NCI-H187 (cell line): ENCODE results near the gene SCNN1G.

Source experiments
- DNase-seq, 2 experiments: peaks; one replicate each; lab custom pipeline; 2025; lab: John Stamatoyannopoulos, UW

SCNN1G gene

DNA sequence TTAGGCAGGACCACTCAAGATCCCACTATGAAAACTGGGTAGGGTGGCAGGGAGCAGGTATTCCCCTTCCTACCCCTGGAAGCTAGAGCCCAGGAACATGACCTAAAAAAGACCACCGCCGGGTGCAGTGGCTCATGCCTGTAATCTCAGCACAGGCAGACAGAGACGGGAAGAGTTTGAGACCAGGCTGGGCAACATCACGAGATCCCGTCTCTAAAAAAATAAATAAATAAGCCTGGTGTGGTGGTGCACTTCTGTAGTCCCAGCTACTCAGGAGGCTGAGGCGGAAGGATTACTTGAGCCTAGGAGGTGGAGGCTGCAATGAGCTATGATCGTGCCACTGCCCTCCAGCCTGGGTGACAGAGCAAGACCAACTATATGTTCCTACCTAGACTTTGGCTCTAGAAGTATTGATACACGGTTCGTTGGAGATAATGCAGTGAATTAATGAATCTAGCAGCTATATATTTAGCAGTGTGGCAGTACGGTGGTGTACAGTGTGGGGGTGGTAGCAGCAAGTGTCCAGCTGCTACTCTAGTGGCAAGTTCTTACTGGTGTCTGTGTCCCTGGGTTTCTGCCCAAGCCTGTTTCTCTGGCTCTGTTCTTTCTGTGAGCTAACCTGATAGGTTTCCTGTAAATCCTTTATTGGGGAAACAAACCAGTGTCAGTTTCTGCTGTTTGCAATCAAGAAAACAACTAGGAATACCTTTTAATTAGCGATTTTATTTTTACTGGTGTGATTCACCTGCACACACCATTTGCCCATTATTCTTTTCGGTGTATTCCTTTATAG is 30.0 kb upstream of the SCNN1G start:
- no peak for DNase-seq

DNA sequence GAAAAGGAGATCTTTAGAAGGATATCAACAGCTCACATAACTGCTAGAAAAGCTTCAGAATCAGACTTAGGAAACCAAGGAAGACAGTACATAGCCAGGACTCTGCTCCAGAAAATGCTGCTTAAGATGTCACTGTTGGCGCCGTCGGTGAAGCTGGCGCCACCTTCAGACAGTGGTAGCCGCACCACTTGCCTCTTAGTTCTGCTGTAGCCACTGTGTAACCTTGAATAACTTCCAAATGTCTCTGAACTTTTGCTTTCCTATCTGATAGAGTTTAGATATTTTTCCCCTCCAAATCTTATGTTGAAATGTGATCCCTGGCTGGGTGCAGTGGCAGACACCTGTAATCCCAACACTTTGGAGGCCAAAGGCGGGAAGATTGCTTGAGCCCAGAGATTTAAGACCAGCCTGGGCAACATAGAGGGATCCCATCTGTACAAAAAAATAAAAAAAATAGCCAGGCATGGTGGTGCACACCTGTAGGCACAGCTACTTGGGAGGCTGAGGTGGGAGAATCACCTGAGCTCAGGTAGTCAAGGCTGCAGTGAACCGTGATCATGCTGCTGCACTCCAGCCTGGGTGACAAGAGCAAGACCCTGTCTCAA is 27.0 kb upstream of the SCNN1G start:
- no peak for DNase-seq

DNA sequence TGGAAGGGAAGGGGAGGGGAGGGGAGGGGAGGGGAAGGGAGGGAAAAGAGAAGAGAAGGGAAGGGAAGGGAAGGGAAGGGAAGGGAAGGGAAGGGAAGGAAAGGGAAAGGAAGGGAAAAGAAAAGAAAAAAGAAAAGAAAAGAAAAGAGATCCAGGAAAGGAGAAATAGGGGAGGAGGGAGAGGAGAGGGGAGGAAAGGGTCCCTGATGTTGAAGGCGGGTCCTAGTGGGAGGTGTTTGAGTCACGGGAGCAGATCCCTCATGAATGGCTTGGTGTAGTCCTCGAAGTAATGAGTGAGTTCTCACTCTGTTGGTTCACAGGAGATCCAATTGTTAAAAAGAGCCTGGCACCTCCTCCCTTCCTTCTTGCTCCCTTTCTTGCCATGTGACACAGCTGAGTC is 26.4 kb upstream of the SCNN1G start:
- DNase-seq: no peak

DNA sequence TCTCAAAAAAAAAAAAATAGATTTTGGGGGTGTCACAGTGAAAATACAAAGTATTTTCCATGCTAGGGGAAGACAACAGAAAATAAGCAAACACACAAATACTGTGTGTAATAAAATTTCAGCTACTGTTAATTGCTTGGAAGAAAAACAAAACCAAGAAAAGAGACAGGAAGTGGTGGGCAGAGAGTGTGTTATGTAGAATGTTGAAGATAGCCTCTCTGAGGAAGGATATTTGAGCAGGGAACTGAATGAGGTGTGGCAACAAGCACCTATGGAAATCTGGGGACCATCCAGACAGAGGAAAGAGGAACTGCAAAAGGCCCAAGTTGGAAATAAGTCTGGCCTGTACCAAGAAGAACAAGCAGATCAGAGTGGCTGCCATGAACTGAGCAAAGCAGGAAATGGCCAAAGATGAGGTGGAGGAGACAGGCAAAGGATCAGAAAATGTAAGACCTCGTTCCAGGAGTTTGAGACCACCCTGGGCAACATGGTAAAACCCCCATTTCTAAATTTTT is 25.5 kb upstream of the SCNN1G start:
- DNase-seq: no peak

DNA sequence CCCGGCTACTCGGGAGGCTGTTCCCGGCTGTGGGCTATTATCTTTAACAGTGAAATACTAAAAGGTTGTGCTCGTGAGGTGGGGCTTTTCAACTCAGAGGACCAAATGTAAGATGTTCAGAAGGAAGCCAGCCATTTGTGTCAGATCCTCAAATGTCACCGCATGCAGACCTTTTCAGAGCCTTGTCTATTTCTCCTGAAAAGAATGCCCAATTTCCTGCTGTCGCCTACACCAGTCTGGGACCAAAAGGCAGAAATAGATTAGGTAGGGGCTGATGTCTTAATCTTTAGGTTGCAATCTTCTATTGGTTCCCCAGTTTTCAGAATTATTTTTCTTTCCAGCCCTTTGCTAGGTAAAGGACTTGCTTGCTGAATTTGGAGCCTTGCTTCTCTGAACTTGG is 24.4 kb upstream of the SCNN1G start:
- no peak for DNase-seq

DNA sequence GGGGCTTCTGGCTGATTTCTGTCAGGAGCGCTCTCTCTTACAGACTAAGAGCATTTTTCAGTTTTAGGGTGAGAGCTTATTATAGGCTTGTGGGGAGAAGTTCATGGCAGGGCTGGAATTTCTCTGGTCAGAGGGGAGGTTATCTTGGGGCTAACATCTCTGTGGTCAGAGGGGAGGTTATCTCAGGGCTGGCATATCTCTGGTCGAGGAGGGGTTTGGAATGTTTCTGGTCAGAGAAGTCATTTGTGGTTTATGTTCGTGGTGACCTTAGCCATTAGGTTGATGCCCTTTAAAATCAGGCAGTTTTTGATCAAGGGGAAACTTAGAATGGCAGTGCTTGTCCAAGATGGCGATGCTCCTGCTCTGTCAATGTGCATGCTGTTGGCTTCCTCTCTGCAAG is 22.5 kb upstream of the SCNN1G start:
- DNase-seq: no peak

DNA sequence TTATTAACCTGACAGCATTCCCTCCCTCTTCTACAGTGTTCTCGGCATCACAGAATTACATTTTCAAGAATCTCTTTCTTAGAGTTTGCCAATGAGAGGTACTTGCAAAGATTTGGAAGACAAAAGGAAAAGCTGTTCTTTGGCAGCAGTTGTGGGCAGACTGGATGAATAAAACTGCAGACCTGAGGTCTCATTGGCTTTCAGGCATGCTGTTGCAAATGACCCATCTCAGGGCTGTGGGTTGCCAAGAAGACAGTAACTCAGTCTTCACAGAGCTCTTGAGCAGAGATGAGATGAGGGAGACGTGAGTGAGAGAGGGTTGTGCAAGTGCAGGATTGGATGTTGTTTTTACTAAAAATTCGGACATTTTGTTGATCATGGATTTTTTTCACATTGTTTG is 22.0 kb upstream of the SCNN1G start:
- no peak for DNase-seq

DNA sequence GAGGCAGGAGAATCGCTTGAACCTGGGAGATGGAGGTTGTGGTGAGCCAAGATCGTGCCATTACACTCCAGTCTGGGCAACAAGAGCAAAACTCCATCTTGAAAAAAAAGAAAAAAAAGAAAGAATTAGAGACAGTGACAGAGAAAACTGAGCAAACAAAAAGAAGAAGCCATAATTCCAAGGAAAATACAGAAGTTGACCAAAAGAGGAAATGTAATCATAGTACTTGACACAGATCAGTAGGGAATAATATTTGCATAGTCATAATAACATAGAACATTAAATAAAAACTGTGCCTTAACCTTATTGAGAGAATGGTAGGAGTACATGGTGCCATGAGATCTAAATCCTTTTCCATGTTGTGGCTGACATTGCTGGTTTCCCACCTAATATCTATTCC is 18.6 kb upstream of the SCNN1G start:
- no peak for DNase-seq

DNA sequence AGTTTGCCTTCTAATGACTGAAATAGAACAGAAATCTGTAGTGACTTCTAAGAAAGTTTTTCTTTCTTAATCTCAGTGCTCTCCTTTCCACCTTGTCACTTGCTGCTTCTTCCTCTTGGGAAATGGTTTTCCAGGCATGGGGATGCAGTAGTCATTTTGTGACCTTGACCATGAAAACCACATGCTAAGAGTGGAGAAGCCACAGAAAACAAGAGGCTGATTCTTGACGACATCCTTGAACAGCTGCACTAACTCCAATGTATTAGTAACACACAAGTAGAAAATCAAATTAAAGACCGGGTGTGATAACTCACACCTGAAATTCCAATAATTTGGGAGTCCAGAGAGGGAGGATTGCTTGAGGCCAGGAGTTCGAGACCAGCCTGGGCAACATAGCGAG is 17.8 kb upstream of the SCNN1G start:
- DNase-seq: no peak

DNA sequence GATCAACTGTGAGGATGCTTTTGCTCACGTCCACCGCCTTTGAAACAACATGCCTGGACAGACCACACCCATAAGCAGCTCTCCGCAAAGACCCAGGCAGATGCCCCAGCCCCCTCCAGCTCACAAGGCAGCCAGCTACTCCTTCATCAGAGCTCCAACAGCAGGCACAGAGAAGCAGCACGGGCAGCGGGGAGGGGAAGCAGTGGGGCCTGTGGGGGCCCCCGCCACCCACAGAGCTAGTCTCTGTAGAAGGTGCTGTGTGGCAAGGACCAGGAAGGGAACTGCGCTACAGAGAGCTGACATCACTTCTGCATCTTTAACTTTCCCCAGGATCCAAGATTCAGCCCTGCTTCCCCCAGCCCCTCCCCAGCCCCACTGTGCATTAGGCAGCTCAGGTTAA is 10.0 kb upstream of the SCNN1G start:
- DNase-seq: no peak

DNA sequence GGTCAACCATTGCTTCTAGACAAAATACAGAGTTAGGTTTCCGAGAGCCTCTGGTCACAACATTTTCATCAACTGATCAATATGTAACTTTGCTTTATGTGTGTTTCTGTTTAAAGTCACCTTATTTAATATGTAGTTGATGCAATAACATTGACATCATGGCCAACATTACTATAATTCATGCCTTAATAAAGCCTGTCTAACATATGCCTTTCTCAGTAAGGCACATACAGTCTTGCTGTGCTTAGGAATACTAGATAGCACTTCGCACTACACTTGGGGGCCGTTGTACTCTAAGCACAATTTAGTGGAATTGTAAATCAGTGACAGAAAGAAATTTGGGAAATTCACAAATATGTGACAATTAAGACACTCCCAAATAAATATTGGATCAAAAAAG is 9.6 kb upstream of the SCNN1G start:
- DNase-seq: no peak

DNA sequence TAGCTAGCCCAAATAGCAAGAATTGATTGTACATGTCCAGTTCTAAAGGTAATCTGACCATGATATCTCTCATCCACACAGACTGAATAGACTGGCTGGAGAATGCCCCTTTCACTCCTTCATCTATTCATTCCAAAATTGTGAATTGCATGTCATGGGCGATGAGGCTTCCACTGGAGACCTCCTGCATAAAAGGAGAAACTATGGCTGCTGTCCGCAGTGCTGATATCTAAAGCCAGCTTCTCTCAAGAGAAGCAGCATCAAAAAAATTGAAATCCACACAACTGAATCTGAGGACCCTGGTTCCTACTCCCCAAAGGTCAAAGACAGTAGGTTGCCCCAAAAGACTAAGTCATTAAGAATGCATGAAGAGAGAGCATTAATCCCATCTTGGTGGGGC is 7.9 kb upstream of the SCNN1G start:
- no peak for DNase-seq

DNA sequence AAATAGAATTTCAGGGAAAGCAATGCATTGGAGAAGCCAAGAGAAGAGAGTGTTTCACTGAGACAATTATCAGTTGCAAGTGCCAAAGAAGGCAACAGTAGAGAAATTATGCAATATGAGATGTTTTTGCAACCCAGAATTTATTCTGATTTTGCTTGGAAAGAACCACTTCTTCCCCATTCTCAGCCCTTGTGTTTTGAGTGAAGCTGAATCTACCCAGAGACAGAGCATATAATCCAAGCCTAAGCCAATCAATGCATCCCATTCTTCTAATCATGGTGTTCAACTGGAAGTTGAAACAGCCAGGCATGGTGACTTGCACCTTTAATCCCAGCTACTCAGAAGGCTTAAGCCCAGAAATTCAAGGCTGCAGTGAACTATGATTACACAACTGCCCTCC is 6.9 kb upstream of the SCNN1G start:
- no peak for DNase-seq

DNA sequence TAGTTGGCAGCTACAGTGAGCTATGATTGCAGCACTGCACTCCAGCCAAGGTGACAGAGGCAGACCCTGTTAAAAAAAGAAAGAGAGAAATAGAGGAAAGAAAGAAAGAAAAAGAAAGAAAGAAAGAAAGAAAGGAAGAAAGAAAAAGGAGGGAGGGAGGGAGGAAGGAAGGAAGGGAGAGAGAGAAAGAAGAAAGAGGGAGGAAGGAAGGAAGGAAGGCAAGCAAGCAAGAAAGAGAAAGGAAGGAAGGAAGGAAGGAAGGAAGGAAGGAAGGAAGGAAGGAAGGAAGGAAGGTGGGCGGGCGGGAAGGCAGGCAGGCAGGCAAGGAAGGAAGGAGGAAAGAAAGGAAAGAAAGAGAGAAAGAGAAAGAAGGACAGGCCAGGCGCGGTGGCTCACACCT is 1.0 kb upstream of the SCNN1G start:
- DNase-seq: no peak

DNA sequence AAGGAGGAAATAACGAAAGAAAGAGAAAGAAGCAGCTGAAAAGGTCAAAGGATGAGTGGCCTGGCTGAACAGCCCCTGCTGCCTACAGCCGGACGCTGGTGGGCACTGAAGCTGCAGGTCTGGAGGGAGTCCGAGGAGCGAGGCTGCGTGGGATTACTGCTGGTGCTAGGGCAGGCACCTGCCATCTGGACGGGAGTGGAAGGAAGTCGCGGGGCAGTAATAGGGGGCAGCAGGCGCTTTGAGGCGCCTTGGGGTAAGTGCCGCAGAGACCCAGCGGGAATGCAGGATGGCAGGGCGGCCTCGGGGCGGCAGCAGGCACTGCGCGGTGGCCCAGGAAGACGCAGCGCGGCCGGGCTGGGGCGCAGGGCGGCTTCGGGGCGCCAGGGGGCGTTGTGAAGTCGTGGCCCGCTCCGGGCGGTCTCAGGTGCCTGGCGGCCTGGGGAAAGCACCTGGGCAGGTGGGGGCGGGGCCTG is 303 bp upstream of the SCNN1G start:
- DNase-seq: peak in 1 of 2 experiments; percentile 70

DNA sequence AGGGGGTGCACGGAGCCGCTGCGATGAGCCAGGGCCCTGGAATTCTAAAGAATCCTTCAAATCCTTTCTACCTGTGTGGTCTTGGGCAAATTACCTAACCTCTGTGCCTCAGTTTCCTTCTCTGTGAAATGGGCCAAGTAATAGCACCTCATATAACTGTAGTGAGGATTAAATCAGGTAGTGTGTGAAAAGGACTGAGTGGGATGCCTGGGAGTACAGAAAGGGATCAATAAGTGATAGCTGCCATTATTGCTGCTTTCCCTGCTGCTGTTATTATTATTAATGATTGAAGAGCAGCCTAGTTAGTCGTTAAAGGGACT is 958 bp downstream of the SCNN1G start:
- no peak for DNase-seq

DNA sequence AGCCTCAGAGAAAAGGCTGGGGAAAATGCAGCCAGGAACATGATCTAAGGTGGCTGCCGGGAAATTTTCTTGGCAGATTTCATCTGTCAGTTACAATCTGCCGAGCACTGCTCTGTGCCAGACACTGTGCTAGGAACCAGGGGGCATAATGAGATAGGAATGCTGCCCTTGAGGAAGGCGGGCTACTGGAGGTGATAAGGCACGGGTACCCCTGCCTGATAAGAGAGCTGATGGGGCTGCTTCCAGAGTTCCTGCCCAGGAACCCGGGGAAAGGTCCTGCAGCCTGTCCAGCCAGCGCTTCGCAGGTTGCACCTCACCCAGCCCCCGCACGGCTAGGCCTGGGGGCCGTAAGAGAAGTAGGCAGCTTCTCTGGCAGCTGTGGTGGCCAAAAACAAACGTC is 3.1 kb downstream of the SCNN1G start:
- DNase-seq: no peak

DNA sequence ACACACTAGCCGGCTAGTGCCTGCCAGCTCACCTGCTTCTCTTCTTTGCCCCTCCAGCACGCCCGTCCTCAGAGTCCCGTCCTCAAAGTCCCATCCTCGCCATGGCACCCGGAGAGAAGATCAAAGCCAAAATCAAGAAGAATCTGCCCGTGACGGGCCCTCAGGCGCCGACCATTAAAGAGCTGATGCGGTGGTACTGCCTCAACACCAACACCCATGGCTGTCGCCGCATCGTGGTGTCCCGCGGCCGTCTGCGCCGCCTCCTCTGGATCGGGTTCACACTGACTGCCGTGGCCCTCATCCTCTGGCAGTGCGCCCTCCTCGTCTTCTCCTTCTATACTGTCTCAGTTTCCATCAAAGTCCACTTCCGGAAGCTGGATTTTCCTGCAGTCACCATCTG is 3.6 kb downstream of the SCNN1G start:
- no peak for DNase-seq

DNA sequence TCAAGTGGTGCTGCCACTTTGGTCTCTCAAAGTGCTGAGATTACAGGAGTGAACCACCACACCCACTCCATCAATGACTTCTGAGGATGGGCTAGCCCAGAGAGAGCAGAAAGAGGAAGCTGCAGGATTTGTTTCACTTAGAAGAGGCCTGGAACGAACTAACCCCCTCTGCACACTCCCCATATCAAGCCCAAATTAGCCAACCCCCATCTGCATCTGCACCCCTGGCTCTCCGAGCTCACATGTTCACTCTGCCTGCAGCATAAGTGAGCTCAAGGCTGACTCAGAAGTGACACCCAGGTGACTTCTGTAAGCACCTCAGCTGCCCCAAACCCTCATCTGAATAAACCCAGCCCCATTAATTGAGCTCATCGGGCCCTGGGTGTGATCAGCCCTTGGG is 4.8 kb downstream of the SCNN1G start:
- no peak for DNase-seq

DNA sequence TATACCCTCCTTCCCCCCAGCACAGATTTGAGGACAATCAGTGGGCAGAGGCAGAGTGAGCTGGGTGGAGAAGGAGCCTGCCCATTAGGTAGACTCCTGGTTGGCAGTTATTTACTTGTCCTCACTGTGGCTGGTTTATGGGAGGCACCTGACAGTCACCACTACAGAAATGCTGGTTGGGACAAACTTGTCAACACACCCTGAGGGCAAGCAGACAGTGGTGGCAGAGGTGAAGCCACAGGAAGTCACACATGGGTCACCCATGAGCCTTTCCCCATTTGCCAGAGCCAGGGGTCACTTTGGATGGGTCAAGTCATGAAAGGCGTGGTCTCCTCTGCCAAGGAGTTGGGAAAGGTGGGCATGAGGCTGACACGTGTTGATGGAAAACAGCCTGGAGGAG is 6.4 kb downstream of the SCNN1G start:
- no peak for DNase-seq

DNA sequence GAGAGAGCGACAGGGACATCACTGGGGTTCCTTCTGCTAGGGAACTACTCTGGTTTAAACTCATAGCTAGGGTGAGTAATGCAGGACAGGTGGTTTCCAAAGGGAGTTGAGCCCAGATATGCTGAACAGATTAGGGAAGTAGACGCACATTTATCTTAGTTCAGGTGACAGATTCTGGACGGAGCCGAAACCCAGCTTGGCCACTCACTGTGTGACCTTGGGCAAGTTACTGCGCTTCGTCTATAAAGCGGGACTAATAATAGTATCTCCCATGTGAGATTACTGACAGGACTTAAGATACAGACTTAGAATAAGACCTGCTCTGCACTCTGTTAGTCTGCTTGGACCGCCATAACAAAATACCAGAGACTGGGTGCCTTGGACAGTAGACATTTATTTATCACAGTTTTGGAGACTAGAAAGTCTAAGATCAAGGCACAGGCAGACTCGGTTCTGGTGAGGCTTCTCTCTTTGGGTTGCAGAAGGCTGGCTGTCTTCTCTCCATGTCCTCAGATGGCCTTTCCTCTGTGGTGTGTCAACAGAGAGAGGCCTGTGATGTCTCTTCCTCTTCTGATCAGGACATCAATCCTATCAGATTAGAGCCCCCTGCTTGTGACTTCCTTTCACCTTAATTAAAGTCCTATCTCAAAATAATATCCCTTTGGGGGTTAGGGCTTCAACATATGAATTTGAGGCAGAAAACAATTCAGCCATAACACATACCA is 12.1 kb downstream of the SCNN1G start:
- DNase-seq: no peak

DNA sequence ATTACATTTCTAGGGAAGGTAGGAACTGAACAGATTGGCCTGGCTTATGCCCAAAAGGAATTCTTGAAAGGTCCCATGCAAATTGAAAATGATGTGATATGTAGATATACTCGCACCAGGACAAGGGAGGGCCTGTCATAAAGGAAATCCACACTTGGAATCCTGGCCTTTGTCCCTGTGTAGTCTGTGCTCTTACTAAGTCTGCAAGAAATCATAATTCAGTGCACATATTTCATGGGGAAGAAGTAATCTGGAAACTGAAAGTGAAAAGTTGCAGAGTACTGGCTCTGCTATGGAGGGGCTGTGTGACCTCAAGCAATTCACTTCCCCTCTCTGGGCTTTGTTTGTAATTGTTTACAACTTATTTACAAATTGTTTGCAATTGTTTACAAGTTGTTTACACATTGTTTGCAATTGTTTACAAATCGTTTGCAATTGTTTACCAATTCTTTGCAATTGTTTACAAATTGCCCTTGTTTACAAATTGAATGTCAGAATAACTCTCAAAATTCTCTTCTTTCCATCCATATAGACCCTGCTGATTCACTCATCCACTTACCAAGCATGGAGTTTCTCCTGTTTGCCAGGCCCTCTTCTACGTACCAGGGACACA is 12.9 kb downstream of the SCNN1G start:
- no peak for DNase-seq

DNA sequence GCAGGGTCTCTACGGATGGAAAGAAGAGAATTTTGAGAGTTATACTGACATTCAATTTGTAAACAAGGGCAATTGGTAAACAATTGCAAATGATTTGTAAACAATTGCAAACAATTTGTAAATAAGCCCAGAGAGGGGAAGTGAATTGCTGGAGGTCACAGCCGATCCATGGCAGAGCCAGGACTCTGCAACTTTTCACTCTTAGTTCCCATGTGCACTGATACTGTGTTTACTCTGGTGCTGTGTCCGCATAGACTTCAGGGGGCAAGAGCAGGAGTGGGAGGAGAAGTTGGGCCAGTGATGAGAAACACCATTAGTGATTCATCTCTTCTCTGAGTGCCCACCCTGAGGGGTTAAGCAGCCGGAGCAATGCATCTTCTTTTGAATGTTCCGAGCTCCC is 14.0 kb downstream of the SCNN1G start:
- no peak for DNase-seq
